Measurements from ENCODE around the gene FOXJ1. TPM values are rescaled to one million over a fixed set of nuclear protein-coding genes. Genes with fewer than 3 reads are reported as not detected.

The FOXJ1 gene
- total RNA-seq, 3 donors from 2014 or later (not counting 1 experiment from before 2014, with no cell fraction given): 0.21 to 0.93 (median 0.36) TPM

DNA sequence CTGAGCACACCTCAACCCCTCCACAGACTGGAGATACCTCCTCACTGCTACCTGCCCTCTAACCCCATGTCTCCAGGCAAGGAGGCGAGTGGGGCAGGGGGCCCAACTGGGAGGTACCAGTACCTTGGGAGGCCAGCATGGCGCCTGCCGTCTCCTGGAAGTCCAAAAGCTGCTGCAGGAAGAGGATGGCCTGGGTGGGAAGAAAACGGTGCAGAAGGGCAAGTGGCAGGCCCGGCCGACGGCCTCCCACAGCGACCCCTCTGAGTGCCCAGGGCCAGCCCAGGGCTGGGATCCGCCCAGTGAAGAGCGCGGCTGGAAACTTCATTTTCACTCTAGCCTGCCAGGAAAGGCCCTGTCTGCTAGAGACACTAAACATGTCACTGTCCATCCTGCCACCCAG lies 53.5 kb downstream of the FOXJ1 start:
- H3K4me1 ChIP-seq (ENCODE audit: control insufficient read depth, insufficient read depth, low read length): no peaks in the 10 kb centered on the region
- no peak for DNase-seq

DNA sequence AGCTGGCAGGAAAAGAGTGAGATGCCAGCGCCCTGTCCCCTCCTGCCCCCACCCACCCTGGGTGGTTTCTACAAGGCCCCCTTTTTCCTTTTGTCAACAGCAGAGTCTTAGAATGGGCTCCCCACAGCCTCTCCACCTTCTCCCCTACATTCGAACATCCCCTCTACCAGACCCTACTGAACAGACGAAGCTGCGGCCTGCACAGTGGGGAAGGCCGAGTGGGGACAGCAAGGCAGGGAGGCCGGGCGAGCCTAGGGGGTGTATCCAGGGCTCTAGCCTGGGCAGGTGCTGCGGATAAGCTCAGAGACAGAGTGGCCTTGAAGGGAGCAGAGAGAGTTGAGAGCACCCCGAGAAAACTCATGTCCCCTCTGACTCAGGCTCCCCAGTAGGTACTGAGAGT lies 54.7 kb downstream of the FOXJ1 start:
- Histone ChIP-seq H3K4me3 (ENCODE audit: low read length) (no peak overlapping the region), H3K27me3 (ENCODE audit: control insufficient read depth, insufficient read depth, low read length) (no peaks in the 10 kb centered on the region), H3K27ac (ENCODE audit: low read length) (no peak overlapping the region), H3K4me1 (ENCODE audit: control insufficient read depth, insufficient read depth, low read length) (no peaks in the 10 kb centered on the region), H3K36me3 (ENCODE audit: control insufficient read depth, insufficient read depth, low read length) (peaks cover 88% of the 10 kb centered on the region), H3K9me3 (ENCODE audit: control insufficient read depth, insufficient read depth, low read length) (no peaks in the 10 kb centered on the region)
- Mint-ChIP-seq H3K36me3 (no peaks in the 10 kb centered on the region), H3K27me3 (ENCODE audit: low read depth in 2 of 2) (no peaks in the 10 kb centered on the region), H3K27ac (no peak overlapping the region), H3K4me3 (no peak overlapping the region), H3K9me3 (no peaks in the 10 kb centered on the region), H3K4me1 (peaks cover 0 to 6% of the 10 kb centered on the region in 2 donors)
- no peak for ATAC-seq
- DNase-seq: no peak
- over 99% methylated on average over 9 of the region's 9 CpGs for WGBS (ENCODE audit: insufficient coverage)
- intact Hi-C loops (cut with micrococcal nuclease): no loop called here
- TF ChIP-seq, protein P1, sequence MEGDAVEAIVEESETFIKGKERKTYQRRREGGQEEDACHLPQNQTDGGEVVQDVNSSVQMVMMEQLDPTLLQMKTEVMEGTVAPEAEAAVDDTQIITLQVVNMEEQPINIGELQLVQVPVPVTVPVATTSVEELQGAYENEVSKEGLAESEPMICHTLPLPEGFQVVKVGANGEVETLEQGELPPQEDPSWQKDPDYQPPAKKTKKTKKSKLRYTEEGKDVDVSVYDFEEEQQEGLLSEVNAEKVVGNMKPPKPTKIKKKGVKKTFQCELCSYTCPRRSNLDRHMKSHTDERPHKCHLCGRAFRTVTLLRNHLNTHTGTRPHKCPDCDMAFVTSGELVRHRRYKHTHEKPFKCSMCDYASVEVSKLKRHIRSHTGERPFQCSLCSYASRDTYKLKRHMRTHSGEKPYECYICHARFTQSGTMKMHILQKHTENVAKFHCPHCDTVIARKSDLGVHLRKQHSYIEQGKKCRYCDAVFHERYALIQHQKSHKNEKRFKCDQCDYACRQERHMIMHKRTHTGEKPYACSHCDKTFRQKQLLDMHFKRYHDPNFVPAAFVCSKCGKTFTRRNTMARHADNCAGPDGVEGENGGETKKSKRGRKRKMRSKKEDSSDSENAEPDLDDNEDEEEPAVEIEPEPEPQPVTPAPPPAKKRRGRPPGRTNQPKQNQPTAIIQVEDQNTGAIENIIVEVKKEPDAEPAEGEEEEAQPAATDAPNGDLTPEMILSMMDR (IDR thresholded peaks at IDR 0.05): no peak

More for the DNA sequence above, 53.5 kb downstream of the FOXJ1 start:
- no peak overlapping the region for H3K4me3 Mint-ChIP-seq
- ATAC-seq: no peak
- no peaks in the 10 kb centered on the region for H3K27me3 ChIP-seq (ENCODE audit: control insufficient read depth, insufficient read depth, low read length)
- H3K9me3 Mint-ChIP-seq: no peaks in the 10 kb centered on the region
- H3K9me3 ChIP-seq (ENCODE audit: control insufficient read depth, insufficient read depth, low read length): no peaks in the 10 kb centered on the region
- H3K4me3 ChIP-seq (ENCODE audit: low read length): no peak overlapping the region
- no peaks in the 10 kb centered on the region for H3K4me1 Mint-ChIP-seq
- intact Hi-C loops (cut with micrococcal nuclease): no loop called here
- H3K27ac Mint-ChIP-seq: no peak overlapping the region
- 98% methylated on average over 11 of the region's 11 CpGs for WGBS (ENCODE audit: insufficient coverage)
- TF ChIP-seq, protein P1 (IDR thresholded peaks at IDR 0.05): no peak
- peaks cover 91% of the 10 kb centered on the region for H3K36me3 ChIP-seq (ENCODE audit: control insufficient read depth, insufficient read depth, low read length)
- H3K36me3 Mint-ChIP-seq: no peaks in the 10 kb centered on the region
- no peak overlapping the region for H3K27ac ChIP-seq (ENCODE audit: low read length)
- no peaks in the 10 kb centered on the region for H3K27me3 Mint-ChIP-seq (ENCODE audit: low read depth in 2 of 2)

Other genes with a start within 250 kb of the FOXJ1 start
- 10 to 100 TPM; 19.2 to 26.9 (median 22.5) TPM for gene TRIM65, start 244.3 kb downstream of the FOXJ1 start, total RNA-seq
- 100 to 1,000 TPM in 1 of 3 donors, 10 to 100 TPM in 2; 68.6 to 110 (median 96.7) TPM for gene MRPL38, start 236.4 kb downstream of the FOXJ1 start, total RNA-seq
- gene FBF1, start 200.2 kb downstream of the FOXJ1 start, total RNA-seq: 10 to 100 TPM; 24.9 to 34.0 (median 33.0) TPM
- gene ACOX1, start 162.1 kb downstream of the FOXJ1 start, total RNA-seq: 10 to 100 TPM; 22.8 to 48.2 (median 28.2) TPM
- 10 to 100 TPM; 23.0 to 30.7 (median 24.3) TPM for gene TEN1, start 162.0 kb downstream of the FOXJ1 start, total RNA-seq
- 10 to 100 TPM in 2 of 3 donors, 1 to 10 TPM in 1; 5.5 to 13.6 (median 13.5) TPM for gene CDK3, start 140.4 kb downstream of the FOXJ1 start, total RNA-seq
- 1 to 10 TPM in 1 of 3 donors, under 1 TPM in 1, not detected in 1; 0.94 to 1.2 TPM for gene EVPL, start 113.9 kb downstream of the FOXJ1 start, total RNA-seq
- 10 to 100 TPM; 57.8 to 74.4 (median 70.7) TPM for gene SRP68, start 68.7 kb downstream of the FOXJ1 start, total RNA-seq
- under 1 TPM in 2 of 3 donors, not detected in 1; 0.27 to 0.53 TPM for gene GALR2, start 66.5 kb downstream of the FOXJ1 start, total RNA-seq
- under 1 TPM; 0.28 to 0.80 (median 0.50) TPM for gene ZACN, start 62.1 kb downstream of the FOXJ1 start, total RNA-seq
- 100 to 1,000 TPM; 130 to 149 (median 142) TPM for gene EXOC7, start 37.5 kb downstream of the FOXJ1 start, total RNA-seq
- gene RNF157, start 99.2 kb upstream of the FOXJ1 start, total RNA-seq: 1 to 10 TPM; 4.9 to 9.1 (median 8.5) TPM
- 100 to 1,000 TPM; 171 to 287 (median 189) TPM for gene UBALD2, start 124.1 kb upstream of the FOXJ1 start, total RNA-seq
- 1 to 10 TPM; 2.3 to 3.1 (median 2.9) TPM for gene QRICH2, start 167.0 kb upstream of the FOXJ1 start, total RNA-seq
- gene PRPSAP1, start 212.7 kb upstream of the FOXJ1 start, total RNA-seq: 10 to 100 TPM; 32.9 to 45.2 (median 41.5) TPM
- 1 to 10 TPM; 7.6 to 9.2 (median 8.3) TPM for gene SPHK1, start 243.4 kb upstream of the FOXJ1 start, total RNA-seq

Data from natural killer cell (primary cell).